Esophagus muscularis mucosa (tissue), 4 donors: ENCODE measurements around the gene PSENEN. TPM values are rescaled to one million over a fixed set of nuclear protein-coding genes. Genes with fewer than 3 reads are reported as not detected.

Source experiments
- DNase-seq: peaks from one replicate; pipeline ENCODE4 v3.0.0-alpha.2; 2017; ENCODE audit errors: extremely low spot score
- H3K27ac ChIP-seq, 4 donors: fragments of 200-600 bp; sonication (generic); replicated peaks in 1 of 4; 1 replicate in 3 of 4; 2 replicates in 1 of 4; pipeline ENCODE4 v1.5.1; 2016 to 2019; ENCODE audit warnings: mild to moderate bottlenecking in 1 of 4
- H3K27me3 ChIP-seq, 4 donors: fragments of 200-600 bp; sonication (generic); one replicate each; pipeline versions ENCODE4 v1.5.1 to v1.6.0; 2016 to 2019
- H3K36me3 ChIP-seq, 4 donors: fragments of 200-600 bp; sonication (generic); one replicate each; pipeline ENCODE4 v1.5.1; 2016 to 2019
- H3K4me1 ChIP-seq, 4 donors: fragments of 200-600 bp; sonication (generic); one replicate each; pipeline ENCODE4 v1.5.1; 2016 to 2019
- H3K4me3 ChIP-seq, 4 donors: fragments of 200-600 bp; sonication (generic); 1 replicate in 2 of 4; 2 replicates in 2 of 4; pipeline ENCODE4 v1.5.1; 2016 to 2019; ENCODE audit warnings: mild to moderate bottlenecking in 4 of 4, moderate library complexity in 1 of 4
- H3K9me3 ChIP-seq, 4 donors: fragments of 200-600 bp; sonication (generic); 1 replicate in 3 of 4; 2 replicates in 1 of 4; pipeline ENCODE4 v1.5.1; 2016 to 2019
- EP300 ChIP-seq: sonication (generic); formaldehyde crosslinking; IDR thresholded peaks from one replicate; pipeline ENCODE4 v1.6.1; 2017; ENCODE audit warnings: antibody characterized with exemption
- POLR2A ChIP-seq: fragments of 450-650 bp; IDR thresholded peaks from one replicate; pipeline ENCODE4 v1.6.1; 2017; ENCODE audit warnings: antibody characterized with exemption, moderate library complexity, mild to moderate bottlenecking, low read depth
- POLR2AphosphoS5 ChIP-seq, 2 donors: sonication (generic); formaldehyde crosslinking; IDR thresholded peaks; one replicate each; pipeline ENCODE4 v1.6.1; 2017; ENCODE audit warnings: antibody characterized with exemption in 2 of 2
- WGBS: methylation state at CpG from one replicate; pipeline ENCODE4 v1.1.5; 2018; 5-methylcytosine and 5-hydroxymethylcytosine counted together
- intact Hi-C: fragments of 100-400 bp; cut with DNase I; formaldehyde crosslinking; loops from one replicate; pipeline ENCODE4 v1.15.1; 2023
- total RNA-seq, 4 donors: library from RNA; depleted of rRNA; stranded (reverse); fragments of >200 nt; gene quantifications; one replicate each; pipeline versions ENCODE4 v1.1.0 to v1.2.1, GENCODE V29; 2016
- TF ChIP-seq, protein P1 (sequence below), 3 experiments: fragments of 200-600 bp in 2 of 3; fragments of 450-650 bp in 1 of 3; sonication (generic) in 2 of 3; IDR thresholded peaks; one replicate each; pipeline ENCODE4 v1.5.1; 2017 to 2019; ENCODE audit warnings: antibody characterized with exemption in 3 of 3, mild to moderate bottlenecking in 2 of 3, moderate library complexity in 1 of 3

PSENEN gene
- total RNA-seq, 4 donors from 2014 or later = 27.4 to 48.7 (median 33.8) TPM

- intact Hi-C loops = no loop called here
- Histone ChIP-seq H3K4me1 (peaks cover 36 to 78% (median 55%) of the 10 kb centered on the region in 4 donors), H3K27ac (peak overlapping the region in 3 of 4 donors; percentile 94 to 100 (median 98)), H3K4me3 (peak overlapping the region in 2 of 4 donors; percentile 78 to 92), H3K9me3 (no peaks in the 10 kb centered on the region), H3K27me3 (no peaks in the 10 kb centered on the region), H3K36me3 (peaks cover 0 to 25% (median 13%) of the 10 kb centered on the region in 4 donors)
- no peak for DNase-seq
- TF ChIP-seq, protein P1, sequence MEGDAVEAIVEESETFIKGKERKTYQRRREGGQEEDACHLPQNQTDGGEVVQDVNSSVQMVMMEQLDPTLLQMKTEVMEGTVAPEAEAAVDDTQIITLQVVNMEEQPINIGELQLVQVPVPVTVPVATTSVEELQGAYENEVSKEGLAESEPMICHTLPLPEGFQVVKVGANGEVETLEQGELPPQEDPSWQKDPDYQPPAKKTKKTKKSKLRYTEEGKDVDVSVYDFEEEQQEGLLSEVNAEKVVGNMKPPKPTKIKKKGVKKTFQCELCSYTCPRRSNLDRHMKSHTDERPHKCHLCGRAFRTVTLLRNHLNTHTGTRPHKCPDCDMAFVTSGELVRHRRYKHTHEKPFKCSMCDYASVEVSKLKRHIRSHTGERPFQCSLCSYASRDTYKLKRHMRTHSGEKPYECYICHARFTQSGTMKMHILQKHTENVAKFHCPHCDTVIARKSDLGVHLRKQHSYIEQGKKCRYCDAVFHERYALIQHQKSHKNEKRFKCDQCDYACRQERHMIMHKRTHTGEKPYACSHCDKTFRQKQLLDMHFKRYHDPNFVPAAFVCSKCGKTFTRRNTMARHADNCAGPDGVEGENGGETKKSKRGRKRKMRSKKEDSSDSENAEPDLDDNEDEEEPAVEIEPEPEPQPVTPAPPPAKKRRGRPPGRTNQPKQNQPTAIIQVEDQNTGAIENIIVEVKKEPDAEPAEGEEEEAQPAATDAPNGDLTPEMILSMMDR (IDR thresholded peaks at IDR 0.05) = no peak
- TF ChIP-seq POLR2A (no peak), EP300 (no peak), POLR2AphosphoS5 (IDR thresholded peaks at IDR 0.05) (no peak)
- WGBS = 81% methylated on average over 5 of the region's 5 CpGs
Measured at GRCh38 chr19:35746531-35746930, 1.1 kb downstream of the PSENEN start.

GRCh38 chr19:35748106-35749020 is 2.9 kb downstream of the PSENEN start, which contains the start of gene LIN37:
LIN37 (plus strand) TSS chr19:35748576; CDS start chr19:35748725, 149 bp downstream.
- no peaks in the 10 kb centered on the region for H3K27me3 ChIP-seq

DNA sequence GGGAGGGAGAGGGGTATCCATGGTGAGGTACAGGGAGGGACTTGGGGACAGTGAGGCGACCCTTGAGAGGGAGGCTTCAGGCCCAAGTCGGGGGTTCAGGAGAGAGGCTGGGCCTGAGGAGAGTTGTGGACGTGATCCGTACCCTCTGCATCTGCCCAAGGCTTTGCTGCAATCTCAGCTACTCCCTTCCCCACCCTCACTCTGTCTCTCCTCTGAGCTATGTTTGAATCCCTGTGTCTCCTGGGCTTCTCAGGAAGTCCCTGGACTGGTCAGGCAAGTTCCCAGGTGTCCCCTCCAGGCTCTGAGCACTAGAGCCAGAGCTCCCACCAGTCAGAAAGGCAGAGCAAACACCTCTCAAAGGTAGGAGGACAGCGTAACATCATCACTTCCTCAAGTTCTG is 4.7 kb downstream of the PSENEN start:
- TF ChIP-seq POLR2AphosphoS5 (IDR thresholded peaks at IDR 0.05) (no peak), EP300 (no peak), POLR2A (no peak)
- TF ChIP-seq, protein P1 (IDR thresholded peaks at IDR 0.05) = no peak
- no peaks in the 10 kb centered on the region for H3K27me3 ChIP-seq
- DNase-seq = no peak
- no peaks in the 10 kb centered on the region for H3K9me3 ChIP-seq
- H3K4me3 ChIP-seq = no peak overlapping the region
- peaks cover 33 to 65% (median 54%) of the 10 kb centered on the region in 4 donors for H3K4me1 ChIP-seq
- intact Hi-C loops = no loop called here
- 92% methylated on average over 5 of the region's 5 CpGs for WGBS
- H3K36me3 ChIP-seq = peaks cover 26 to 34% (median 32%) of the 10 kb centered on the region in 4 donors
- peak overlapping the region in 2 of 4 donors; percentile 48 to 91 for H3K27ac ChIP-seq

More at GRCh38 chr19:35748106-35749020, 2.9 kb downstream of the PSENEN start, which contains the start of gene LIN37:
- TF ChIP-seq, protein P1 (IDR thresholded peaks at IDR 0.05) = peak in 2 of 3 experiments; percentile 12 to 44
- TF ChIP-seq POLR2AphosphoS5 (IDR thresholded peaks at IDR 0.05) (peak; percentile 98), POLR2A (peak; percentile 82), EP300 (no peak)
- H3K4me3 ChIP-seq = peak within 1 kb of the TSS; percentile 73 to 90 (median 82)
- H3K36me3 ChIP-seq = peaks cover 17 to 29% (median 23%) of the 10 kb centered on the region in 4 donors
- H3K27ac ChIP-seq = peak within 1 kb of the TSS; percentile 83 to 91 (median 85)
- peaks cover 36 to 63% (median 53%) of the 10 kb centered on the region in 4 donors for H3K4me1 ChIP-seq
- under 1% methylated on average over 30 of the region's 45 CpGs for WGBS
- no peaks in the 10 kb centered on the region for H3K9me3 ChIP-seq
- intact Hi-C loops = no loop called here
- DNase-seq = peak; percentile 100

- Histone ChIP-seq H3K27ac (peak overlapping the region in 2 of 4 donors; percentile 42 to 98), H3K36me3 (peaks cover 26 to 33% (median 30%) of the 10 kb centered on the region in 4 donors), H3K4me1 (peaks cover 36 to 71% (median 60%) of the 10 kb centered on the region in 4 donors), H3K27me3 (no peaks in the 10 kb centered on the region), H3K4me3 (no peak overlapping the region), H3K9me3 (no peaks in the 10 kb centered on the region)
- intact Hi-C loops = no loop called here
- no peak for DNase-seq
- TF ChIP-seq, protein P1 (IDR thresholded peaks at IDR 0.05) = no peak
- TF ChIP-seq EP300 = no peak
- WGBS = 87% methylated on average over 11 of the region's 14 CpGs
Measured at GRCh38 chr19:35751839-35752745, 6.6 kb downstream of the PSENEN start.
